Measurements from ENCODE around the gene PCK2.

DNA sequence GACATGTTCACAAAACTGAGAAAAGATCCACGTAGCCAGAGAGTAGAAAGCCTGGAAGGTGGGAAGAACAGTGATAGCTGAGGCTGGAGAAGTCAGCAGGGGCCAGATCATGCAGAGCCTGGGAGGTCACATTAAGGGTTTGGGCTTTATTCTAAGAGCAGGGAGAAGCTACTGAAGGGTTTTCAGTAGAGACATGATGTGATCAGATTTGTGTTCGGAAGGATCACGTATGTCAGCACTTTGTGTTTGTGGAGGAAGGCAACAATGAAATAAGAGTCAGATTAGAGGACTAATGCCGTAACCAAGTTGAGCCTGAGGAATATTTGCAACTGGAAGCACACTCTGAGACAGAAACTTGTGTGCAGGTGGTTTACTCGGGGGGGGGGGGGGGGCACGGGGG, 4.2 kb upstream of the PCK2 start:
- TF ChIP-seq, protein P1, sequence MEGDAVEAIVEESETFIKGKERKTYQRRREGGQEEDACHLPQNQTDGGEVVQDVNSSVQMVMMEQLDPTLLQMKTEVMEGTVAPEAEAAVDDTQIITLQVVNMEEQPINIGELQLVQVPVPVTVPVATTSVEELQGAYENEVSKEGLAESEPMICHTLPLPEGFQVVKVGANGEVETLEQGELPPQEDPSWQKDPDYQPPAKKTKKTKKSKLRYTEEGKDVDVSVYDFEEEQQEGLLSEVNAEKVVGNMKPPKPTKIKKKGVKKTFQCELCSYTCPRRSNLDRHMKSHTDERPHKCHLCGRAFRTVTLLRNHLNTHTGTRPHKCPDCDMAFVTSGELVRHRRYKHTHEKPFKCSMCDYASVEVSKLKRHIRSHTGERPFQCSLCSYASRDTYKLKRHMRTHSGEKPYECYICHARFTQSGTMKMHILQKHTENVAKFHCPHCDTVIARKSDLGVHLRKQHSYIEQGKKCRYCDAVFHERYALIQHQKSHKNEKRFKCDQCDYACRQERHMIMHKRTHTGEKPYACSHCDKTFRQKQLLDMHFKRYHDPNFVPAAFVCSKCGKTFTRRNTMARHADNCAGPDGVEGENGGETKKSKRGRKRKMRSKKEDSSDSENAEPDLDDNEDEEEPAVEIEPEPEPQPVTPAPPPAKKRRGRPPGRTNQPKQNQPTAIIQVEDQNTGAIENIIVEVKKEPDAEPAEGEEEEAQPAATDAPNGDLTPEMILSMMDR (IDR thresholded peaks at IDR 0.05; ENCODE audit: control extremely low read depth in 1 of 3, insufficient read depth in 1 of 3, low read depth in 1 of 3, low read length in 3 of 3), result no peak
- TF ChIP-seq SP1 (IDR thresholded peaks at IDR 0.05; ENCODE audit: low read depth, low read length), result no peak

All from H1 (cell line).